HG03442 (cell line): ENCODE measurements around the gene P2RX5.

Experiments used
- ATAC-seq: cut with Tn5 transposase; IDR thresholded peaks from one replicate; pipeline ENCODE4 v1.9.1; 2021; ENCODE audit warnings: mild to moderate bottlenecking, moderate library complexity; ENCODE audit not compliant: unreplicated experiment

Gene P2RX5

GRCh38 chr17:3657874-3658783 lies 37.8 kb downstream of the P2RX5 start:
- no peak for ATAC-seq

- ATAC-seq = no peak
Observed at GRCh38 chr17:3657588-3657869, 38.4 kb downstream of the P2RX5 start.

DNA sequence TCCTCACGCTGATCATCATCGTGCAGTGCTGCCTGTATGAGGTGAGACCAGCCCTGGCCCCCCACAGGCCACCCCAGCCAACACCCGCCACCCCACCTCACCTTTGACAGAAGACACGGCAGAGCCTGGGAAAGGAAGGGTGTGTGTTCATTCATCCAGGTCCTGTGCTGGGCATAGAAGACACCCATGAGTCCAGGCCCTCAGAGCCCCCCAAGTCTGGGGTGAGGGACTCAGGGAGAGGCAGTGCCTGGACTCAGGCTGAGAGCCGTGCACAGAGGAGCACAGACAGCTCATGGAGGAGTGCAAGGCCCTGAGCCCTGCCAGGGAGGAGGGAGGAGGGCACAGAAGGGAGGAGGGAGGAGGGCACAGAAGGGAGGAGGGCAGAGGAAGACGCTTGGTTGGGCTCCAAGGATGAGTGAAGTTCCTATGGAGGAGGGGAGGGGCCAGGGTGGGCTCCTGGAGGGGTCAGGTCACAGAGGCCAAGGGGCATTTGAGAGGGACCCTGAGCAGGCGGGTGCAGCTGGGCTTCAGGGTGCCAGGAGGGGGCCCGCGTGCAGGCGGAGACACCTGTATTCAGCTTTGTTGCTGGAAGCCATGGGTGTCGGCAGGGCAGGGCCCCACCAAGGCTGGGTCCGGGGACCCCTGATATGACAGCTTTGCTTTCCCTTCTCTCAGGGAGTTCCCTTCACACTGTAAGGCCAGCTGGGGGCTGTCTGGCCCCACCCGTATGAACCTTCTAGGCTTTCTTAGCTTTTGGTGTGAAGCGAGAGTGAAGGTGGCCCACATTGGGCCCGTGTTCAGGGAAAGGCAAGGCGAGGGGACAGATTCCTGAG lies 39.0 kb downstream of the P2RX5 start:
- ATAC-seq = no peak

DNA sequence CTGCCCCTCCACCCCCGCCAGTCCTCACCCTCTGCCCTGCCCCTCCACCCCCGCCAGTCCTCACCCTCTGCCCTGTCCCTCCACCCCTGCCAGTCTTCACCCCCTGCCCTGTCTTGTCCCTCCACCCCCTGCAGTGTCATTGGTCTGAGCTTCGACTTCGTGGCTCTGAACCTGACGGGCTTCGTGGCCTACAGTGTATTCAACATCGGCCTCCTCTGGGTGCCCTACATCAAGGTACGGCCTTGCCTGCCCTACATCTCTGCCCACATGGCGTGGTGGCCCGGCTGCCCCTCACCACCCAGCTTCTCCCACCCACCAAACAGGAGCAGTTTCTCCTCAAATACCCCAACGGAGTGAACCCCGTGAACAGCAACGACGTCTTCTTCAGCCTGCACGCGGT lies 39.6 kb downstream of the P2RX5 start:
- no peak for ATAC-seq

GRCh38 chr17:3655766-3656165 lies 40.2 kb downstream of the P2RX5 start:
- ATAC-seq = no peak

DNA sequence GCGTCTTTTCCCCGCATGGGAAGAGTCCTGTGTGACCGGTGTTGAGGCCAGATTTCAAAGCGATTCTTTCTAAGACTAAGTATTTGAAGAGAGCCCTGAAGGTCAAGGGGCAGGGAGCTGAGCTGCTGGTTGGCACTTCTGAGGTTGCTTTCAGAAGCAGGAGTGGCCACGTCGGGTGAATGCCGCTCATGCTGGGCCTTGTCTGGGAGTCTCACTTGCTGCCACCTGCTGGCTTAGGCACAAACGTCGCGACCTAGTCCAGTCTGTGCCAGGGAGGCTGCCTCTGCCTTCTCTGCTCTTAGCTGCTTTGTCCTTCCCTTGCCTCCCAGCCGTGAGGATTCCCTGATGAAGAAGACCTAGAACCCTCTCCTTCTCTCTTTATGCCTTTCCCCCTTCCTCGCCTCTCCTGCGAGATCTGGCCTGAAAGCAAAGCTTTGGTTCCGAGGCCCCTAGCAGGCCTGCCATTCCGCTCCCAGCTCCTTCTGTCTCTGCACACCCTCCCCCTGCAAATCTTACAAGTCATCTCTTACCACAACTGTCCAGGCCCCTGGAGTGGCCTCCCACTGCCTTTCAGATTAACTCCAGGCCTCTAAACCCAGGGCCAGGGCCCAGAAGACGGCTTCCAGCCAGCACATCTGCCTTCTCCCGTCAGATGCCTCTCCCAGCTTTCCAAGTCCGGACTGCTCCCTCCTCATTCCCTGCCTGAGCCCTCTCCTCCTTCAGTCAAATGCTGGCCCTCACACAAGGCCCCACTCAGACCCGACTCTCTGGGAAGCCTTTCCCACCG lies 48.0 kb downstream of the P2RX5 start:
- ATAC-seq = no peak

GRCh38 chr17:3647251-3647650 lies 48.7 kb downstream of the P2RX5 start:
- no peak for ATAC-seq

DNA sequence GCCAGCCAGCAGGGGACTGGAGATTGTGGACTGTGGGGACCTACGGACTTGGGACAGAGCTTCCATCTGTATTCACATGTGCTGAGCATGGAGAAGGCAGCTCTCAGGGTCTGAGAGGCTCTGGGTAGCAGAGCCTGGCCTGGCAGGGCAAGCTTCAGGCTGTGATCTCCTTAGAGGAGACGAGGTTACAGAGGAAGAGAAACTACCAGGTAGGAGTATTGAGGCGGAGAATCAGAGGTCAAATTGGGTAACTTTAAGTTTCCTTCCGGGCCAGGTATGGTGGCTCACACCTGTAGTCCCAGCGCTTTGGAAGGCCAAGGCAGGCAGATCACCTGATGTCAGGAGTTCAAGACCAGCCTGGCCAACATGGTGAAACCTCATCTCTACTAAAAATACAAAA lies 50.6 kb downstream of the P2RX5 start:
- ATAC-seq = no peak

- no peak for ATAC-seq
Observed at GRCh38 chr17:3643889-3644349, 52.0 kb downstream of the P2RX5 start.

- ATAC-seq = no peak
Observed at GRCh38 chr17:3641717-3642486, 54.1 kb downstream of the P2RX5 start.

DNA sequence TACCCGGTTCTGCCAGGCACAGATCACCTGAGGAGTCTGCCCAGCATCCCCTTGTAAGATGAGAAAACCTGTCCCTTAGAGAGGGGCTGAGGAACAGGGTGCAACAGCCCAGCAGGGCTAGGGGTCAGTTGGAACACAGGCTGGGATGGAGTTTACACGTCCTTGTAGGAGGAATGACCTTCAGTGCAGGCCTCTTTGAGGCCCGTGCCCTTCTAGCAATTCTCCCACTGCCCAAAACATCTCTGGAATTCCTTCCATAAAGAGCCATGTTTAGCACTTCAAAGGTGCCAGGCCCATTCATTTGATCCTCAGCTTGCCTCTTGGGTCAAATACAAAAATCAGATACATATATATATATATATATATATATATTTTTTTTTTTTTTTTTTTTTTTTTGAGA lies 54.9 kb downstream of the P2RX5 start:
- ATAC-seq = no peak

- ATAC-seq = no peak
Observed at GRCh38 chr17:3639981-3640596, 55.9 kb downstream of the P2RX5 start.

- ATAC-seq = peak; percentile 12
Observed at GRCh38 chr17:3636908-3637373, 59.0 kb downstream of the P2RX5 start.

- ATAC-seq = peak; percentile 90
Observed at GRCh38 chr17:3636154-3636907, 59.6 kb downstream of the P2RX5 start, which contains the start of the genes CTNS and SHPK. Gene CTNS (plus strand): TSS chr17:3636760. CDS start chr17:3640207, 3,447 bp downstream. Gene SHPK (minus strand): TSS chr17:3636250. CDS start chr17:3636219, 31 bp downstream.

- no peak for ATAC-seq
Observed at GRCh38 chr17:3635474-3636153, 60.3 kb downstream of the P2RX5 start.

DNA sequence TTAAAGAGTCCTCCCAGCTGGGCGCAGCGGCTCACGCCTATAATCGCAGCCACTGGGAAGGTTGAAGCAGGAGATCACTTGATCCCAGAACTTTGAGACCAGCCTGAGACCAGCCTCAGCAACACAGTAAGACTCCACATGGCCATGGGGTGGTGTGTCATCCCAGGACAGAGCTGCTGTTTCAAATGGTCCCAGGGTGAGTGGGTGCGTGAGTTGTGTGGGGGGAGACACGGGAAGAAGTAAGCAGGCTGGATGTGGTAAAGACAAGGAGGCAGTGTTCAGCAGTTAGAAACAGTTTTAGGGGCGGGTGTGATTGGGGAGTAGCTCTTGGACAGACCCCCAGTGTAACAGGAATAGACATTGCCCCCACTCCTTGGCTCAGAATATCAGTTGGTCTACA lies 63.7 kb downstream of the P2RX5 start:
- no peak for ATAC-seq

DNA sequence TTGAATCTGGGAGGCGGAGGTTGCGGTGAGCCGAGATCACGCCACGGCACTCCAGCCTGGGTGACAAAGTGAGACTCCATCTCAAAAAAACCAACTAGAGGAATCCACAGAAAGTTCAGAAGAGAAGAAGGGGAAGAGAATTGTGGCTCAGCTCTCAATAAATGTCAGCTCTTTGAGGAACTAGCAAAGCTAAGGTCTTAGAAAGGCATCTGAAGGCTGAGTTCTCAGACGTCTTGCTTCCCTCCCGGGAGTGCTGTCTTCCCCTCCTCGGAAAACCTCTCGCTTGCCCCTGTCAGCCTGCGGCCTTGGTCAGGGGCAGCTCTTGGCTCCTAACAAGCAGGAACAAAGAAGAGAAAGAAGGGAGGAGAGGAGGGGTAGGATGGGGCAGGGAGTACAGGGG lies 65.2 kb downstream of the P2RX5 start:
- ATAC-seq = no peak

DNA sequence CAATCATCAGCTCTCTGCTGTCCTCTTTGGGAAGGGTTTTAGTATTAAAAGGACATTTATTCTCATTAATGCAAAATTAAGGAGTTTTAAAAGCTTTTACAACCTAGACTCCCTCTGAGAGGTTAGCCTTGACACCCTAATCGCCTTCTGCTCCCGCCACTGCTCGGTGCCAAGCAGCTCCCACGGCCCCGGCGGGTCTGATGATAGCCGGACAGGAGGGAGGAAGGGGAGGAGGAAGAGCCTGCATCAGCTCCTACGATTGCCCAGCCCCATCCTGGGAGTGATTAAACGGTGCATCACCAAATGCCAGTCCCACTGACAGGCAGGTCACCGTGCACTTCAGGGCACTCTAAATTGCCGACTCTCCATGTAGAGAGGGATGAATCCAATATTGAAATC lies 68.2 kb downstream of the P2RX5 start:
- ATAC-seq = no peak
